ENCODE data around the gene KBTBD6.
"Not testable (repeated sequence)": the region's sequence is repeated elsewhere in the genome, so short reads cannot be mapped to it uniquely, and the experiment has no call there.

Gene KBTBD6, protein sequence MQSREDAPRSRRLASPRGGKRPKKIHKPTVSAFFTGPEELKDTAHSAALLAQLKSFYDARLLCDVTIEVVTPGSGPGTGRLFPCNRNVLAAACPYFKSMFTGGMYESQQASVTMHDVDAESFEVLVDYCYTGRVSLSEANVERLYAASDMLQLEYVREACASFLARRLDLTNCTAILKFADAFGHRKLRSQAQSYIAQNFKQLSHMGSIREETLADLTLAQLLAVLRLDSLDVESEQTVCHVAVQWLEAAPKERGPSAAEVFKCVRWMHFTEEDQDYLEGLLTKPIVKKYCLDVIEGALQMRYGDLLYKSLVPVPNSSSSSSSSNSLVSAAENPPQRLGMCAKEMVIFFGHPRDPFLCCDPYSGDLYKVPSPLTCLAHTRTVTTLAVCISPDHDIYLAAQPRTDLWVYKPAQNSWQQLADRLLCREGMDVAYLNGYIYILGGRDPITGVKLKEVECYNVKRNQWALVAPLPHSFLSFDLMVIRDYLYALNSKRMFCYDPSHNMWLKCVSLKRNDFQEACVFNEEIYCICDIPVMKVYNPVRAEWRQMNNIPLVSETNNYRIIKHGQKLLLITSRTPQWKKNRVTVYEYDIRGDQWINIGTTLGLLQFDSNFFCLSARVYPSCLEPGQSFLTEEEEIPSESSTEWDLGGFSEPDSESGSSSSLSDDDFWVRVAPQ

GRCh38 chr13:41132512-41133152 lies at the start of gene KBTBD6:
Gene KBTBD6, minus strand, starts transcription at chr13:41132802. Its CDS starts 291 bp downstream, at chr13:41132511.
- peak within 1 kb of the TSS; percentile 66 for H3K4me3 ChIP-seq (ENCODE audit: low read depth, low read length)
- peak; percentile 98 for DNase-seq (ENCODE audit: low read depth)

DNA sequence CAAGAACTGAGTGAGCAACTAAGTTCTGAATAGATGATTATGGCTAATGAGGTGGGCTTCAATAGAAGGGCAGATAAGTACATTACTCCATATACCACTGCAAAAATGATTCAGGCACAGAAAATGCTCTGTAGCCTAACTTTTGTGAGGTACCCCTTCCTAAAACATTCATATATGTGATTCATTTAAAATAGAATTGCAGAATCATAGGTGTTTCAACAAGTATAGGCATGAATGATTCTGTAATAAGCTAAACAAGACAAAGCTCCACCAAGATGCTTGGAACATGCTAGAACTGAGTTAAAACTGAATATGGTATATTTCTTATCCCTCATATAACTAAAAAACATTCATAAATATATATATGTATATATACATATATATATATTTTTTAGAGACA lies 49.6 kb upstream of the KBTBD6 start:
- no peak overlapping the region for H3K4me3 ChIP-seq (ENCODE audit: low read depth, low read length)
- no peak for DNase-seq (ENCODE audit: low read depth)

DNA sequence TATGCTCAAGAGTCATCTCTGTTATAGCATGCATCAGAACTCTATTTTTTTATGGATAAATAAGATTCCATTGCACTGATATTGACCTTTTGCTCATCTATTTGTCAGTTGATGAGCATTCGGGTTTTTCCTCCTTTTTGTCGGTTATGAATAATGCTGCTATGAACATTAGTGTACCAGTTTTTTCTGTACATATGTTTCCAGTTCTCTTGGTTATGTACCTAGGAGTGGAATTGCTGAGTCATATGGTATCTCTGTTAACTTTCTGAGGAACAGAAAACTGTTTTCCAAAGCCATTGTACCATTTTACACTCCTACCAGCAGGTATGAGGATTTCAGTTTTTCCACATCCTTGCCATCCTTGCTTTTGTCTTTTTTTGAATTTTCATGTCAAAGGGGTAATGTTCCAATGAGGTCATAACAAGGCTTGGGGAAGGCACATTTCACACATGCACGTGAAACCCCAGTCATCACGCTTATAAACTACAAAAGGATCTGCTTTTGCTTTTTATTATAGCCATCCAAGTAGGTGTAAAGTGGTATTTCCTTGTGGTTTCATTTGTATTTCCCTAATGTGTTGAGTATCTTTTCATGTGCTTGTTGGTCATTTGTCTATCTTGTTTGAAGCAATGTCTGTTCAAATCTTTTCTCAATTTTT lies 47.1 kb upstream of the KBTBD6 start:
- peak; percentile 22 for DNase-seq (ENCODE audit: low read depth)
- no peak overlapping the region for H3K4me3 ChIP-seq (ENCODE audit: low read depth, low read length)

DNA sequence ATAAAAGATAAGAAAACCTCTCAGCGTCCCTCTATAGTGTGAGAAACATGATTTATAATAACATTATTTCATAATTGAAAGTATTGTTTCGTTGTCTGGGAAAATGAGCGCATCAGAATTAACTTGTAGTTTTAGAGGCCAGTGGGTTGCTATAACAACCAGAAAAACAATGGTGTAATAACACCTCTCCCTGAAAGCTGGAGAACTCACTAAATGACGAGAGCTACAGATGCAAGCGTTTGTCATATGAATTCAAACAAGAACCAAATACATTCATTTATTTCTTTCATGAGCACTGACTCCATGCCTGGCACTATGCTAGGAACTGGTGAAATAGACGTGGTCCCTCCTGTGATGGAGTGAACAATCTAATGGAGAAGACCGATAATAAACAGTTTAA lies 45.4 kb upstream of the KBTBD6 start:
- no peak overlapping the region for H3K4me3 ChIP-seq (ENCODE audit: low read depth, low read length)
- DNase-seq (ENCODE audit: low read depth) = no peak

- no peak overlapping the region for H3K4me3 ChIP-seq (ENCODE audit: low read depth, low read length)
- DNase-seq (ENCODE audit: low read depth) = no peak
Observed at GRCh38 chr13:41177616-41178015, 45.0 kb upstream of the KBTBD6 start.

DNA sequence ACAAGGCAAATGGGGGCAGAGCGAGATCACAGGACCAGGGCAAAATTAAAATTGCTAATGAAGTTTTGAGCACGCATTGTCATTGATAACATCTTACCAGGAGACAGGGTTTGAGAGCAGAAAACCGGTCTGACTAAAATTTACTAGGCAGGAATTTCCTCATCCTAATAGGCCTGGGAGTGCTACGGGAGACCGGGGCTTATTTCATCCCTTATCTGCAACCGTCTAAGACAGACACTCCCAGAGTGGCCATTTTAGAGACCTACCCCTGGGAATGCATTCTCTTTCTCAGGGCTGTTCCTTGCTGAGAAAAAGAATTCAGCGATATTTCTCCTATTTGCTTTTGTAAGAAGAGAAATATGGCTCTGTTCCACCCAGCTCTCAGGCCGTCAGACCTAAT lies 43.0 kb upstream of the KBTBD6 start:
- H3K4me3 ChIP-seq (ENCODE audit: low read depth, low read length); DNase-seq (ENCODE audit: low read depth): not testable (repeated sequence)

- no peak for DNase-seq (ENCODE audit: low read depth)
- H3K4me3 ChIP-seq (ENCODE audit: low read depth, low read length) = no peak overlapping the region
Observed at GRCh38 chr13:41162151-41162550, 29.5 kb upstream of the KBTBD6 start.

- DNase-seq (ENCODE audit: low read depth) = no peak
- H3K4me3 ChIP-seq (ENCODE audit: low read depth, low read length) = no peak overlapping the region
Observed at GRCh38 chr13:41159174-41159573, 26.6 kb upstream of the KBTBD6 start.

DNA sequence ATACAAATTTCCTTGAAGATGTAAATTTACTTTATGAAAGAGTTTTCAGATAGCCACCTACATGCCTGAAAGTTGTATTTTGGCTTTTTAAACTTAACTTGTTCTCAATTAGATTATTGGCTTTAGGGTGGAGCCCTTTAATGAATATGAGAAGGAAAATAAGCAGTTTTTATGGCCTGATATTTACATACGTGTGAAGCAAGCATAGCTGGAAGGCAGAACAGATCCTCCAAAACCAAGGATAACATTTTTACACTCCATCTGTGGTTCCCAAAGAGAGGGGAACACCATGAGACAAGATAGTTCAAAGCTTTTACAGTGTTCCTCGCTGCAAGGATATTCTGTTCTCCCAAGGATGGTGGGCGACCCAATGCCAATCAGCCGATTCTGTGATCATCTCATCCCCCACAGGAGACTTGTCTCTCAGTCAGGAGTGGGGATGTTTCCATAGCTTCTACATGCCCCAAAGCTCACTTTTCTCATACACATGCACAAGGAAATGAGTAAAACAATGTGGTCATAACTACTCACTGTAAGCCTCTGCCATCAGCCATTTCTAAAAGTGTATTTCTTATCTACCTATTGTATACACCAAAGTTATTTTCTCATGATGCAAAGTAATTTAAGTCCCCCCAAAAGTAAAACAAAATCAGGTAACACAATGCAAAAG lies 24.6 kb upstream of the KBTBD6 start:
- no peak overlapping the region for H3K4me3 ChIP-seq (ENCODE audit: low read depth, low read length)
- no peak for DNase-seq (ENCODE audit: low read depth)

- DNase-seq (ENCODE audit: low read depth) = no peak
- no peak overlapping the region for H3K4me3 ChIP-seq (ENCODE audit: low read depth, low read length)
Observed at GRCh38 chr13:41156620-41157019, 24.0 kb upstream of the KBTBD6 start.

DNA sequence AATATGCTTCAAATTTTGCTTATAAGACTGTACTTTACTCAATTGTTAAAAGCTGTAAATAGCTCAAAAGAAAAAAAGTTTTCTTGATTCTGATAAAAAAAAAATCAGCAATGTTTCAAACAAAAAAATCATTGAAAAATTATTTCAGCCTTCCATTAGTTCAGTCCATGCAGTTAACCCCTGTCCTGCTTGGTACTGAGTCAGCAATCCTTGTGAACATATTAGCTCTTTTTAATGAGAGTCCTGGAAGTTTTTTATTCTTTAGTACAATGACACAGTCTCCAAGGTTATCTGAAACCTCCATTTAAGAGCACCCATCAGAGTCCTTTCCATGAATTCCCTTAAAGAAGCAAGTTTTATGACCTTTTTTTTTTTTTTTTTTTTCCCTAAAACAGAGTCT lies 21.4 kb upstream of the KBTBD6 start:
- DNase-seq (ENCODE audit: low read depth) = no peak

GRCh38 chr13:41152005-41152404 lies 19.4 kb upstream of the KBTBD6 start:
- no peak for DNase-seq (ENCODE audit: low read depth)
- H3K4me3 ChIP-seq (ENCODE audit: low read depth, low read length) = no peak overlapping the region

More for the DNA sequence above, 21.4 kb upstream of the KBTBD6 start:
- H3K4me3 ChIP-seq (ENCODE audit: low read depth, low read length) = no peak overlapping the region

- no peak for DNase-seq (ENCODE audit: low read depth)
- H3K4me3 ChIP-seq (ENCODE audit: low read depth, low read length) = no peak overlapping the region
Observed at GRCh38 chr13:41150058-41150457, 17.5 kb upstream of the KBTBD6 start.

GRCh38 chr13:41148419-41149283 lies 16.0 kb upstream of the KBTBD6 start:
- no peak for DNase-seq (ENCODE audit: low read depth)
- no peak overlapping the region for H3K4me3 ChIP-seq (ENCODE audit: low read depth, low read length)

DNA sequence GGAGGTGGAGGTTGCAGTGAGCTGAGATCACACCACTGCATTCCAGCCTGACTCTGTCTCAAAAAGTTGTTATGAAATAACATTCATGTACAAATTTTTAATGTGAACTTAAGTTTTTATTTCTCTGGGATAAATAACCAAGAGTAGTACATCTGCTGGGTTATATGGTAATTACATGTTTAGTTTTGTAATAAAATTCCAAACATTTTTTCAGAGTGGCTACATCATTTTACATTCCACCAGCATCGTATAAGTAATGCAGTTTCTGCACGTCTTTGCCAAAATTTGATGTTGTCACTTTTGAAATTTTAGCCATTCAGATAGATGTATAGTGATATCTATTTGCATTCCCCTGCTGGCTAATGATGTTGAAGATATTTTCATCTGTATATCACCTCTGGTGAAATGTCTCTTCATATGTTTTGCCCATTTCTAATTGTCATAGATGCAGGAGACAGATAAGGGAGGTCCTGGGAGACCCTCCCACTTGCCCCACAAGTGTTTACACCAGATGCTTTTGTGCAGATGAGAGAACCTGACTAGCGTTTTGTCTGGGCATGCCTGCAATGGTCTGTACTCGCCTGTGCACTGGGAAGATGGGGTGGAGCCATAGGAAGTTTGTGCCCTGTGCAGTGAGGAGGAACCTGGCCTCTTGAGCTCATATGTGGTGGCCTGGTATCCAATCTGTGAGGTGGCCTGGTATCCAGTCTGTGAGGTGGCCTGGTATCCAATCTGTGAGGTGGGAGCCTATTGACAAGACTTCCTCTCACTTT lies 12.7 kb upstream of the KBTBD6 start:
- no peak for DNase-seq (ENCODE audit: low read depth)
- no peak overlapping the region for H3K4me3 ChIP-seq (ENCODE audit: low read depth, low read length)

- no peak for DNase-seq (ENCODE audit: low read depth)
Observed at GRCh38 chr13:41144576-41144975, 12.0 kb upstream of the KBTBD6 start.

GRCh38 chr13:41139296-41139966 lies 6.8 kb upstream of the KBTBD6 start:
- no peak for DNase-seq (ENCODE audit: low read depth)
- no peak overlapping the region for H3K4me3 ChIP-seq (ENCODE audit: low read depth, low read length)

More at GRCh38 chr13:41144576-41144975, 12.0 kb upstream of the KBTBD6 start:
- H3K4me3 ChIP-seq (ENCODE audit: low read depth, low read length) = no peak overlapping the region
